SKM-1 treated with dmso at 0.1 percent for 144 hours (cell line): Measurements from ENCODE around the gene KRTAP5-7.

Source experiments
- DNase-seq: peaks from one replicate; lab custom pipeline; 2025; ENCODE audit not compliant: unreplicated experiment; lab: John Stamatoyannopoulos, UW

The KRTAP5-7 gene

DNA sequence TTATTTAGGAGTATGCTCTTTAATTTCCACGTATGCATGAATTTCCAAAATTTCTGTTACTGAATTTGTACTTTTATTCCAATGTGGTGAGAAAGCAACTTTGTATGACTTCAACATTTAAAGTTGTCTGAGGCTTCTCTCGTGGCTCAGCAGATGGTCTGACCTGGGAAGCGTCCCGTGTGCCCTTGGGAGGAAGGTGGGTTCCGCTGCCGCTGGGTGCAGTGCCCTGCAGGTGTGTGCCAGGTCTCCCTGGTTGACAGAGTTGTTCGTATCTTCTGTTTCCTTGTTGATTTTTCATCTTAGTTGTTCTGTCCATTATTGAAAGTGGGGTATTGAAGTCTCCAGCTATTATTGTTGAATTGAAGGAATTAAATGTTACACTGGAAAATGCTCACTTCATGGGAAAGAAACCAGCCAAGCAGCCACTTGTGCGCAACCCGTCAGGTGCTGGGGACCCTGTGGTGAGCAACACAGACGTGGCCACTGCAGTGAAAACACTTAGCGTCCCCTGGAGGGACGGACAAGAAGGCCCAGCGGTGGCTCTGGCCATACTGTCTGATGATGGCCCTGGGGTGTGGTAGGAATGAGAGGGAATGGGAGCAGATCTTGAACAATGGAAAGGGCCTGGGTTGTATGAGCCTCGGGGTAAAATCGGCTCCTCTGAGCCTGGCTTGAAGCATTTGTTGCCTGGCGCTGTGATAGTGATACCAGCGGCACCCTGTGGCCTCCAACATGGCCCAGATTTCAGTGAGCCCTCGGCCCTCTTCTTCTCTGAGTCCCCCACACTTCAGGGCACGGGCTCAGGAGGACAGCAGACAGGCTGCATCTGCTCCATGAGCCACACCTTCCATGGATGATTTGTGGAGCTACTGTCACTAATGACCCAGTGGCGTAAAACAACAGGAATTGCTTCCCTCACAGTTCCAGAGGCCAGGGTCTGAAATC is 31.5 kb upstream of the KRTAP5-7 start:
- DNase-seq = no peak

DNA sequence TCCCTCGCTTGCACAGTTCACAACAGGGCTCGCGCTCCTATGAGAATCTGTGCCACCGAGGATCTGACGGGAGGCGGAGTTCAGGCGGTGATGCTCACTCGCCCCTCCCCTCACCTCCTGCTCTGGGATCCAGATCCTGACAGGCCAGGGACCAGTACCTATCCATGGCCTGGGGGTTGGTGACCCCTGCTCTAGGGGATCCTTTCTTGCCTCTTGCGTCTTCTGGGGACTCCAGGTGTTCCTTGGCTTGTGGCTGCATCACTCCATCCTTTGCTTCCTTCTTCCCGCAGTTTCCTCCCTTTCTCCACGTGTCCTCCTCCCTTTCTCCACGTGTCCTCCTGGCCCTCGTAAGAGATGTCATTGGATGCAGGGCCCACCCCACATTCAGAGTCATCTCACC is 30.6 kb upstream of the KRTAP5-7 start:
- no peak for DNase-seq

DNA sequence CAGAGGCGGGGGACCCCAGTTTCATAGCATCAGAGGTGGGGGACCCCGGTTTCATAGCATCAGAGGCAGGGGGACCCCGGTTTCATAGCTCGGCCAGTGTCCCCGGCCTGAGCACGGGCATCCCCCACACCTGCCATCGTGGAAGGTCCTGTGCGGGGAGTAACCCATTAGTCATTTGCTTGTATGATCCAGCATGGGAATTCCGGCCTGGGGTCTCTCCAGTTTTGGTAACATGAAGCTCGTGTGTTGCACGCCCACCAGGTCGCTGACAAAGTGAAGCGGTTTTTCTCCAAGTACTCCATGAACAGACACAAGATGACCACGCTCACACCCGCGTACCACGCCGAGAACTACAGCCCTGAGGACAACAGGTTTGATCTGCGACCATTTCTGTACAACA is 29.0 kb upstream of the KRTAP5-7 start:
- no peak for DNase-seq

DNA sequence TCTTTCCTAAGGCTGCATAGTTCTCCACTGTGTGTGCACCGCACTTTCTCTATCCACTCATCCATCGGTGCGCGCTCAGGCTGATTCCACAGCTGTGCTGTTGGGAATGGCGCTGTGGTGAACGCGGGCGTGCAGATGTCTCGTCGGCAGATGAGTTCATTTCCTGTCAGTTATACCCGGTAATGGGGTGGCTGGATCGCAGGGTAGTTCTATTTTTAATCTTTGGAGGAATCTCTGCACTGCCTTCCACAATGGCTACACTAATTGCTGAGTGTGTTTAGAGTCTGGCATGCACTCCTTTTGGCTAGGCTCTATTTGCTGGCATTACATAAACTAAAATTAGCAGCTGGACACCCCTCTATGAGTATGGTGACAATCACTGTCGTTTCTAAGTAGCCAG is 27.9 kb upstream of the KRTAP5-7 start:
- DNase-seq = no peak

DNA sequence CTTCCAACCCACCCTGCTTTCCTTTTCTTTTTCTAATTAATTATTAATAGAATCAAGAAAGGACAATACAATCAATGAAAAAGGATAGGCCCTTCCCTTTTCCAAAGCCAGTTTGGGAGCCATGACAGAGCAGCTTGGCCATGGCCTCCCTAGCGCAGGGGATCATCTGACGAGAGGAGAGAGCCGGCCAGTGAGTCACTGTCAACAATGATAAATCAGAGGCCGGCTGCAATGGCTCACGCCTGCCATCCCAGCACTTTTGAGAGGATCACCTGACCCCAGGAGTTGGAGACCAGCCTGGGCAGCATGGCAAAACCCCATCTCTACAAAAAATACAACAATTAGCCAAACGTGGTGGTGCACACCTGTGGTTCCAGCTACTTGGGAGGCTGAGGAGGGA is 27.5 kb upstream of the KRTAP5-7 start:
- DNase-seq = no peak

DNA sequence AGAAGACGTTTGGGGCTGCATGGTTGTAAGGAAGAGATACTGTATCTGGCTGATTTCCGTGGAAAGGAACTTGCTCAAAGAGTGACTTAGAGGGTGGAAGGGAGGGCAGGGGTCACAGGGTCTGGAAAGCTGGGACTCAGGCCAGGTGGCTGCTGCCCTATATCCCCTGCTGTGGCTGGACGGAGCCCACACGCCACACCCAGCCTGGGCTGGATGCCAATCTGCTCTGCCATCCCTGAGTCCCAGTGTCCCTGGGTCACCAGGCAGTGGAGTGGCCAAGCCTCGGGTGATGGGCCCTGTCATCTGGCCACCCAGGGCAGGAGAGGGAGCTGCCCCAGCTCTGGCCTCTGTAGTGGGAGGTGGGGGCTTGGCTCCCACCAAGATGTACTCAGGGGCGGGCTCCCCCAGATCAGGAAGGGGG is 26.5 kb upstream of the KRTAP5-7 start:
- DNase-seq = no peak

DNA sequence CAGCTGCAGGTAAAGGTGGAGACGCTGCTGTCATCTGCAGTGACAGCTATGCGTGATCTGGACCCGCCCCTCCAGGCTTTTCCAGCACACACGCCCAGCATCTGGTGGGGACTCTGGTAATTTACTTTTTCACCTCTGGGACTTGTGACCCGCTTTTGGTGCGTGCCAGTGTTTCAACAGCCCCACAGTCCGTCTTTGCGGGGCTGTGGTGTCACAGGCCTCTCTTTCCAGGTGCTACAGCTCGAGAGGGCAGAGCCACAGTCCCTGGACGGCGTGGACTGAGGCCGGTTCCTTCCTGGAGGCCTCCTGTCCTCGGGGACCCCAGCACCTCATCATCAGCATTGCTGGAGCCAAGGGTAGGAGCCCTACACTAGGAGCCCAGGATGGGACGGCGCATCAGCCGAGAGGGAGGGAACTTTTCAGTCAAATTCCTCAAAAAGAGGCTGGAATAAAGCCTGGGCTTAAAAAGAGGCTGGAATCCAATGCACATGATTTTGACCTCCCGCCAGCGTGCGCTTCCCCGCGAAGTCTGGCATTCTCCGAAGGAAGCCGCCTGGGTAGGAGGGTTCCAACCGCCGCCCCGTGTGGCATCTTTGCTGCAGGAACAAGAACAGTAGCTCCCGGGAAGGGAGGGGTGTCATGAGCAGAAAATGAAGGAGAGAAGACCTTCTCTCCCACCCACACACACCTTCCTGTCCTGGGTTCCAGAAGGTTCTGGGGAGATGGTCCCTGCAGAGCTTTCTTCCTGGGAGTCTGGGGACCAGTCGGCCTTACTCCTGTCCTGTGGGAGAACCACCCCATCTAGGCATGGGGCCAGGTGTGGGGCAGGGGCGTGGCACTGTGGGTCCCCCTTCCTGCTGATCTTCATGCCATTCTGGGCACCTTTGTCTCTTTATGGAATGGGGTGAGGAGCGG is 25.7 kb upstream of the KRTAP5-7 start:
- no peak for DNase-seq

DNA sequence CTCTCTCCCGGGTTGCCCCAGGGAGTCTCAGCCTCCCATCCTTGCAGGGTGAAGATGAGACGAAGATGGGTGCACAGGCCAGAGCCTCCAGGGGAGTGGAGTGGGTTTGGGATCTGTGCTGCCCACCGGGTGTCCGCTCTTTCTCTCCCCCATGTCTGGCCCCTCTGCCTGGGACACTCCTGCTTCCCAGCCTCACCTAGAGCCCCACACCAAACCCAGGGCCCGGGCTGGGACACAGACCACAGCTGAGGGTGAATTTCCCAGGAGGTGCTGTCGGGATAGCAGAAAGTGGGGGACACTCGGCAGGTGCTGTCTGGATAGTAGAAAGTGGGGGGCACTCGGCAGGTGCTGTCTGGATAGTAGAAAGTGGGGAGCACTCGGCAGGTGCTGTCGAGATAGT is 25.0 kb upstream of the KRTAP5-7 start:
- no peak for DNase-seq

DNA sequence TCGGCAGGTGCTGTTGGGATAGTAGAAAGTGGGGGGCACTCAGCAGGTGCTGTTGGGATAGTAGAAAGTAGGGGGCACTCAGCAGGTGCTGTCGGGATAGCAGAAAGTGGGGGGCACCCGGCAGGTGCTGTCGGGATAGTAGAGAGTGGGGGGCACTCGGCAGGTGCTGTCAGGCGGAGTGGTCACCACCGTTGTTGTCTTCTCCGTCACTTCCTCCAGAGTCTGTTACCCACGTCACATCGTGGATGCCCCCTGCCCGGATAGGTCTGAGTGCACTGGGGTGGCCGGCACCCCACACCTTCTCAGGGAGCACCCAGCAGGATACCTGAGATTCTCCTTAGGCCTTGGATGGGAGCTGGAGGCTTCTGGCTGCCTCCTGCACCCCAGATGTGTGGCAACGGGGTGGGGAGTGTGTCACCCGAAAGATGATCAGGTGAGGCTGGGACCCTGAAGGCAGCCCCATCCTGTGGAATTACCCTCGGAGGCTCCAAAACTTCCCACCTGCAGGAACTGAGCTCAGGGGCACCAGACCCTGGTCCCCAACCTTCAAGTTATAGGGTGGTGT is 24.1 kb upstream of the KRTAP5-7 start:
- no peak for DNase-seq

DNA sequence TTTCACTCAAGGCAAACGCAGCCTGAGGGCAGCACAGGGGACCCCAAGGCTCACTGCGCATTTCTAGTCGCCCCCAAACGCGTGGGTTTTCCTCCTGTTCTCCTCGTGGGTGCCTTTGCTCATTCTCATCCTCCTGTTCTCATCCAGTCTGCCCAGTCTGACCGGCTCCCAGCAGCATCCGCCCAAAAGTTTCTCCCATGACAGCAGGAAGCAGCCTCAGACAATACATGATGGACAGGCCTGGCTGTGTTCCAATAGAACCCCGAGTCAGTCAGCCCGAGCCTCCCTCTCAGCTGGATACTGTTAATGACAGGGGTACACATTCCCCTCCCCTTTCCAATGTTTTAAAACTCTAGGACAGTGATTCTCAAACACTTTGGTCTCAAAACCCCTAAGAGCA is 22.5 kb upstream of the KRTAP5-7 start:
- no peak for DNase-seq

DNA sequence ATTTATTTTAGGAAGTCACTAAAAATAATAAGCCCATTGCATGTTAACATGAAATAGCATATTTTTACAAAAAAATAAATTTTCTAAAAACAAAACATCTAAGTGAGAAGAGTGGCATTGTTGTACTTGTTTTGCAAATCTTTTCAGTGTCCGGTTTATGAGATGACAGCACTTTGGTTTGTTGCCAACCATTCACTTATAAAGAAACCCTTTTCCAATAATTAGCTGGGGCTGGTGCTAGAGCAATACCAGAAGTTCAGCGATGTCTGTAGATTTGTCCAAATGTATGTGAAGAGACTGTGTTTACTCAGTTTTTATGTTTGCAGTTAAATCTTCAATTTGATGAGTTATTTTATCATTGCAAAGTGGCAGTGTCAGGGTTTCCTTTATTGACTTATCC is 22.1 kb upstream of the KRTAP5-7 start:
- DNase-seq = no peak

DNA sequence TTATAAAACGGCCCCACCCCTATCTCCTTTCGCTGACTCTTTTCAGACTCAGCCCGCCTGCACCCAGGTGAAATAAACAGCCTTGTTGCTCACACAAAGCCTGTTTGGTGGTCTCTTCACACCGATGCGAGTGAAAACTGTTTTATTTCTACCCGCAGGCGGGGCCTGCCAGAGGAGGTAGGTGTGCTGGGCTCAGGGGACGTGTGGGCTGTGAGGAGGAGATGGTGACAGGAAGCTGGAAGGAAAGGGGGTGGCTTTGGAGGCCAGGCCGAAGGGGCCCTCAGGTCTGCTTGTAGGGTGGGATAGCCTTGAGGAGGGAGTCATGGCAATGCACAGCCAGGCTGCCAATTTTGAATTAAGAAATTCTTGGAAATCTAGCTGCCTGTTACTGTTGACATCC is 21.3 kb upstream of the KRTAP5-7 start:
- DNase-seq = no peak

DNA sequence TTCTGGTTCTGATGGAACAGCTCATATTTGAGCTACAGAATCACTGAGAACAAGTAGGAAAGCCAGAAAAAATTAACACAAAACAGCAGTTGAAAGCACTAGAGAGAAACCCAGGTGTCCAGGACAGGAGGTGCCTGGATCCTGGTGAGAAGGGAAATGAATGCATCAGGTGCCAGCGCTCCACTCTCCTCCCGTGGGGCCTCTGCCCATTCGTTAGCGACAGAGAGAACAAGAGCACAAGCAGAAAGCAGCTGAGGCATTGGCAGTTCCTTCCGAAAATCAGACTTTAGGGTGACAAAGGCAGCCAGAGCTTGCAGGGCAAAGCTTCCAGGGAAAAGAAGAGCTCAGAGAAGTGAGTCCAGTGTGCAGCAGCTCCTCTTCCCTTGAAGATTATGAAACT is 20.0 kb upstream of the KRTAP5-7 start:
- no peak for DNase-seq

DNA sequence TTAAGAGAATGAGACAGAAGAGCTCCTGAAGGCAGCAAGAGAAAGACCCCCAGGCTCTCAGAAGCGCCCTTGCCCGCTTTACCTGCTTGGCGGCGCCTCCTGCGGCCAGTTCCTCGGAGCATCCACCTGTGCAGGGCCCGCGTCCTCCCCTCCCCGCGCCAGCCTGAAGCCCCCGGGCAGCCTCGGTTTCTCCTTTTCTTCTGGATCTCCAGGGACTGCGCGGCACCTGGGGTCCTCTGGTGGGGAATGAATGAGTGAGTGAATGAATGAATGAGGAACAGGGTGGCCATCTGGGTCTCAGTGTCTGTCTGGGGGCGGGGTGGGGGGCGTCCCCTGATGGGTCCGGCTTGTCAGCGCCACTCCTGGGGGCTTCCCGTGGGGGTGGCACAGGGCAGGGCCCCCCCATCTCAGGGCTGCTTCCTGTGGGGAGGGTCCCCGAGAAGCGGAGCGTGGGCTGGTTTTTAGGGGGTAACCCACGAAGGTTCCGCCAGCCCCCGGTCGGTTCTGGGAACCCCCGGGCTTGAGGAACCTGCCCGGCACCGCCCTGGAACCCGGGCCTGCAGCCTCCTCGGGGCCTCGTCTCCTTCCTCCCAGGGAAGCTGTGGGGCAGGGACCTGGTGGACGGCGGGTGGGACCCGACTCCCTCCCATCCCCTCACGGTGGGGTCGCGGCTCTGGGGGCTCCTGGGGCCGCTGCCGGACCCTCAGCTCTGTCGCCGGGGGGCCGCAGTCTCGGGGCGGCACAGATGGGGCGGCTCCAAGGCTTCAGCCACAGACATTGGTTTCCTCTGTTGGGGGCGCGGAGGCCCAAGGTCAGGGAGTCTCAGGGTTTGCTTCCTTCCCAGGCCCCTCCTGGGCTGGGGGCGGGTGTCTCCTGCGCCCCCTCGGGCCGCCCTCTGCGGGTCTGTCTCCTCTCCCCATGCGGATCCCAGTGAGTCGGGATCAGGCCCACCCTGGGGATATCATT is 8.3 kb upstream of the KRTAP5-7 start:
- DNase-seq = no peak

DNA sequence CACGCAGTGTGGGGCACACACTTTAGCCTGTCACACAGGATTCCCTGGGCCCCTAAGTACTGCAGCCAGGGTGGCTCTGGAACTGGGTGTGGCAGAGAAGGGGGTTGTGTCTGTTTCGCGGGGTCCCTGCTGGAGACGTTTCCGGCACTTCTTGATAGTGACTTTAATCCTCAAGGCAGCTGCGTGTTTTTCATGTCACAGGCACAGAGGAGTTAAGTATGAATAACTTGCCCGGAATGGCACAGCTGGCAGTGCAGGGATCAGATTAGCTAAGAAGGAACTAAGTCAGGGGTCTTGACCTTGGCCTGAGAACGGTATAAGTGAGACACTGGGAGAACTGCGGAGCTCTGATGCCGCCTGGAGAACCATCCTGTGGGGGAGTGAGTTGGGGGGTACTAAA is 7.5 kb upstream of the KRTAP5-7 start:
- no peak for DNase-seq

DNA sequence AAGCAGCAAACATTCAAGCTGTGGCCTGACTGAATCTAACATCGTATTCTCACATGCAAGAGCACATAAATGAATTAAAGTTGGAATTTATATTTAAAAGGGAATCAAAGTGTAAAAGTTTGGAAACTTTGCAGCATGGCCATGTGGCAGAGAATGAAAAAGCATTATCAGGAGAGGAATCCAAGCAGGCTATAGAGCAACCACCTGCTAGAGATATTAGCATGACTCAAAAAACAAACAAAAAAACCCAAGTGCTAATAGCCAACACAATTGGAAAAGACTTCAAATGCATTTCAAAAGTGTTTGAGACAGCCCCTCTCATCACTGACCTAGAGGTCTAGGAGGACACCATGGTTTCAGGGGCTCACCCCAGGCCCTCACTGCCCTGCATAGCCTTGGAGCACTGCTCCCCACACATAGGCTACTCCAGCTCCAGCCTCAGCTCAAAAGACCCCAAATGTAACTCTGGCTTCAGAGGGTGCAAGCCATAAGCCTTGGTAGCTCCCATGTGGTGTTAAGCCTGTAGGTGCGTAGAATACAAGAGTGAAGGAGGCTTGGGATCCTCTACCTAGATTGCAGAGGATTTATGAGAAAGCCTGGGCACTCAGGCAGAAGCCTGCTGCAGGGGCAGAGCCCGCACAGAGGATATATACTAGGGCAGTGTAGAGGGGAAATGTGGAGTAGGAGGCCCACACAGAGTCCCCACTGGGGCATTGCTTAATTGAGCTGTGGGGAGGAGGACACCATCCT is 1.7 kb upstream of the KRTAP5-7 start:
- DNase-seq = no peak

DNA sequence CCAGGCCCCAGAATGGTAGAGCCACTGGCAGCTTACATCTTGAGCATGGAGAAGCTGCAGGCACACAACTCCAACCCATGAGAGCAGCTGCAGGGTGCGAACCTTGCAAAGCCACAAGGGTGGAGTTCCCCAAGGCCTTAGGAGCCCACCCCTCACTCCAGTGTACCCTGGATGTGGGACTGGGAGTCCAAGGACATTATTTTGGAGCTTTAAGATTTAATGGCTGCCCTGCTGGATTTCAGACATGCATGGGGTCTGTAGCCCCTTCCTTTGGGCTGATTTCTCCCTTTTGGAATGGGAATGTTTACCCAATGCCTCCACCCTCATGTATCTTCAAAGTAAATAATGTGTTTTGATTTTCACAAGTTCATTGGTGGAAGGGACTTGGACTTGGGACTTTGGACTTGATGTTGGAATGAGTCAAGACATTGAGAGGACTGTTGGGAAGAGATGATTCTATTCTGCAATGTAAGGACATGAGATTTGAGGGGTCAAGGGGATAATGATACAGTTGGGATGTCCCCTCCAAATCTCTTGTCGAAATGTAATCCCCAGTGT is 1.1 kb upstream of the KRTAP5-7 start:
- no peak for DNase-seq

DNA sequence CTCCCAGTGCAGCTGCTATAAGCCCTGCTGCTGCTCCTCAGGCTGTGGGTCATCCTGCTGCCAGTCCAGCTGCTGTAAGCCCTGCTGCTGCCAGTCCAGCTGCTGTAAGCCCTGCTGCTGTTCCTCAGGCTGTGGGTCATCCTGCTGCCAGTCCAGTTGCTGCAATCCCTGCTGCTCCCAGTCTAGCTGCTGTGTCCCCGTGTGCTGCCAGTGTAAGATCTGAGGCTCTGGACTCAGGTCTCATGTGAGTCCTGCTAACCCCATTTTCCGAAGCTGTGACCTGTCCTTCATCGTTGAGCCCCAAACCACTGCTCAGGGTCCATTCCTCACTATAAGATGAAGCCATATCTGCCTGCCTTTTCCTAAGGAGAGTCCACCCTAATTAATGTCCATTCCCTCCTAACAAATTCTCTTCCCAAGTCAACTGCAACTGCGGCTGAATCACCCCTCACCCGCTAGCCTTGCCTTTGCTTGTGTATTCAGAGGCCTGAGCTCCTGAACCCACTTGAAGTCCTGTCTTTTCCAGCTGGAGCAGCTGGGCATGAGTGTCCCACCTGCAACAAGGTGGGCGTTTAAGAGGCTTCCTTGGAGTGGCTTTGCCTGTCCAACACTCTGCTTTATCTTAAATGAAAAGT is 626 bp downstream of the KRTAP5-7 start:
- DNase-seq = no peak

DNA sequence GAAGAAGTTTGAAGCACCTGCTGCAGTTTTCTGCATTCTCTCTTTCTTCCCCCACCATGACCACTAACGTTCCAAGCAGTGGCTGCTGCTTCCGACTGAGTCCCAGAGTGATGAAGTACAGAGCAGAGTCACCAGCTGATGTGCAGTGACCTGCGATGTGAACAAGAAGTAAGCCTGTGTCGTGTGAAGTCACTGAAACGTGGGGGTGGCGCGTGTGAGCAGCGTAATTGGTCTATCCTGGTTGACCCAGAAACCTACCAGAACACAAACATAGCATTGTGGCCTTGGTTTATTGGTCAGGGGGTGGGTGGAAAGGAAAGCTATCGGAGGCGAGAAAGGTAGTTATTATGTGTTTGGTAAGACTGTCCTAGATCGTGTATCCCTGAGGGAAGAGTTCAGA is 3.5 kb downstream of the KRTAP5-7 start:
- DNase-seq = no peak
